SK-N-SH (cell line): Measurements from ENCODE around the gene CLCC1. TPM values are rescaled to one million over a fixed set of nuclear protein-coding genes. Genes with fewer than 3 reads are reported as not detected.

Source experiments
- CTCF ChIA-PET: fragments of 300-600, 350-600 bp; formaldehyde crosslinking; extraction: SDS; loops from one replicate; lab custom pipeline; 2021; lab: Yijun Ruan, JAX
- POLR2A ChIA-PET: fragments of 350-600 bp; sonication (Branson Sonifier 250); formaldehyde crosslinking; extraction: SDS; loops from one replicate; lab custom pipeline; 2020; ENCODE audit warnings: antibody characterized with exemption, inconsistent platforms; lab: Yijun Ruan, JAX
- DNase-seq: peaks from one replicate; pipeline ENCODE4 v3.0.0; 2012
- H2AFZ ChIP-seq: fragments of 200-600 bp; sonication (generic); 2 replicates; pipeline ENCODE4 v1.8.1; 2016; ENCODE audit warnings: antibody characterized with exemption, mild to moderate bottlenecking, low read depth
- H3F3A ChIP-seq: fragments of 200-600 bp; sonication (generic); replicated peaks from 2 replicates; pipeline ENCODE3; 2016; ENCODE audit warnings: antibody characterized with exemption, mild to moderate bottlenecking; ENCODE audit not compliant: insufficient read depth
- H3K27ac ChIP-seq, 2 experiments: fragments of 200-500 bp in 1 of 2; fragments of 200-600 bp in 1 of 2; sonication (Bioruptor generic) in 1 of 2; sonication (generic), shearing (Covaris generic) in 1 of 2; 2 replicates each; pipeline versions ENCODE4 v1.5.1 to v1.6.1; 2014 to 2016; ENCODE audit warnings: low read depth in 2 of 2, inconsistent platforms in 1 of 2, low read length in 1 of 2, mild to moderate bottlenecking in 1 of 2, mixed read lengths in 1 of 2
- H3K27me3 ChIP-seq: fragments of 200-600 bp; sonication (generic), shearing (Covaris generic); 2 replicates; pipeline ENCODE4 v1.6.1; 2016; ENCODE audit warnings: mixed run types; ENCODE audit not compliant: insufficient read depth
- H3K36me3 ChIP-seq, 2 experiments: fragments of 200-500 bp in 1 of 2; fragments of 200-600 bp in 1 of 2; sonication (Bioruptor generic) in 1 of 2; sonication (generic) in 1 of 2; replicated peaks in 1 of 2; 2 replicates each; pipeline versions ENCODE3 to v1.5.1; 2014 to 2016; ENCODE audit warnings: low read length in 1 of 2, mild to moderate bottlenecking in 1 of 2; ENCODE audit not compliant: insufficient read depth in 2 of 2, control insufficient read depth in 1 of 2
- H3K4me1 ChIP-seq, 2 experiments: fragments of 200-500 bp in 1 of 2; fragments of 200-600 bp in 1 of 2; sonication (Bioruptor generic) in 1 of 2; sonication (generic), shearing (Covaris generic) in 1 of 2; 2 replicates each; pipeline versions ENCODE4 v1.5.1 to v1.6.1; 2014 to 2016; ENCODE audit warnings: low read depth in 1 of 2, low read length in 1 of 2, mixed run types in 1 of 2; ENCODE audit not compliant: insufficient read depth in 2 of 2, control insufficient read depth in 1 of 2
- H3K4me2 ChIP-seq: fragments of 200-600 bp; sonication (generic), shearing (Covaris generic); 2 replicates; pipeline ENCODE4 v1.6.1; 2017; ENCODE audit warnings: mixed run types
- H3K4me3 ChIP-seq, 2 experiments: fragments of 200-500 bp in 1 of 2; fragments of 200-600 bp in 1 of 2; sonication (Bioruptor generic) in 1 of 2; sonication (generic), shearing (Covaris generic) in 1 of 2; 2 replicates each; pipeline versions ENCODE4 v1.5.1 to v1.8.1; 2014 to 2016; ENCODE audit warnings: low read depth in 2 of 2, inconsistent platforms in 1 of 2, low read length in 1 of 2, mild to moderate bottlenecking in 1 of 2, mixed read lengths in 1 of 2, moderate library complexity in 1 of 2
- H3K79me2 ChIP-seq: fragments of 200-600 bp; sonication (generic); 2 replicates; pipeline ENCODE4 v1.8.1; 2017; ENCODE audit warnings: mild to moderate bottlenecking; ENCODE audit not compliant: insufficient read depth
- H3K9ac ChIP-seq: fragments of 200-600 bp; sonication (generic); 2 replicates; pipeline ENCODE4 v1.6.1; 2017; ENCODE audit warnings: mixed run types
- H3K9me2 ChIP-seq: fragments of 200-600 bp; sonication (generic); 2 replicates; pipeline ENCODE4 v1.6.1; 2017; ENCODE audit warnings: mixed run types
- H3K9me3 ChIP-seq: fragments of 200-600 bp; sonication (generic); 2 replicates; pipeline ENCODE4 v1.6.1; 2017; ENCODE audit warnings: mixed run types, mild to moderate bottlenecking, moderate library complexity
- H4K20me1 ChIP-seq: fragments of 200-600 bp; sonication (generic); 2 replicates; pipeline ENCODE4 v1.6.1; 2017; ENCODE audit warnings: mild to moderate bottlenecking, mixed run types; ENCODE audit not compliant: insufficient read depth
- CHD2 ChIP-seq: fragments of 150-350 bp; IDR thresholded peaks from 2 replicates; pipeline ENCODE4 v1.6.1; 2018; ENCODE audit warnings: low read length; ENCODE audit not compliant: partially characterized antibody
- ELF1 ChIP-seq: IDR thresholded peaks from 2 replicates; pipeline ENCODE4 v1.4.0; 2012
- EP300 ChIP-seq, 2 experiments: IDR thresholded peaks; 2 replicates each; pipeline versions ENCODE4 v1.4.0 to v1.6.1; 2012; ENCODE audit warnings: borderline replicate concordance in 1 of 2, low read depth in 1 of 2, low read length in 1 of 2
- FOXJ3 ChIP-seq: sonication (generic); formaldehyde crosslinking; IDR thresholded peaks from 2 replicates; pipeline ENCODE4 v1.5.1; 2020; ENCODE audit warnings: mild to moderate bottlenecking, missing genetic modification reagents
- FOXM1 ChIP-seq: IDR thresholded peaks from 2 replicates; pipeline ENCODE4 v1.4.0; 2012; ENCODE audit warnings: low read depth, mild to moderate bottlenecking
- GABPA ChIP-seq: IDR thresholded peaks from 2 replicates; pipeline ENCODE4 v1.4.0; 2012; ENCODE audit warnings: low read depth, mild to moderate bottlenecking
- GATA2 ChIP-seq: sonication (generic); formaldehyde crosslinking; IDR thresholded peaks from 2 replicates; pipeline ENCODE4 v1.5.0; 2020; ENCODE audit warnings: mild to moderate bottlenecking, missing genetic modification reagents
- JUND ChIP-seq: IDR thresholded peaks from 2 replicates; pipeline ENCODE4 v1.4.0; 2012
- MXI1 ChIP-seq: IDR thresholded peaks from 2 replicates; pipeline ENCODE4 v1.6.1; 2012; ENCODE audit warnings: mild to moderate bottlenecking, low read depth, low read length, improper control_type of control experiment
- NFIC ChIP-seq: IDR thresholded peaks from 2 replicates; pipeline ENCODE4 v1.4.0; 2012; ENCODE audit warnings: borderline replicate concordance
- RCOR1 ChIP-seq: fragments of 150-350 bp; IDR thresholded peaks from 2 replicates; pipeline ENCODE4 v1.6.1; 2017; ENCODE audit warnings: antibody characterized with exemption, low read length
- RFX5 ChIP-seq: IDR thresholded peaks from 2 replicates; pipeline ENCODE4 v1.6.1; 2012; ENCODE audit warnings: mild to moderate bottlenecking, improper control_type of control experiment, low read length
- SIN3A ChIP-seq: IDR thresholded peaks from 2 replicates; pipeline ENCODE4 v1.6.1; 2012; ENCODE audit warnings: low read depth, mild to moderate bottlenecking, low read length, moderate library complexity, borderline replicate concordance
- TEAD4 ChIP-seq: IDR thresholded peaks from 2 replicates; pipeline ENCODE4 v1.4.0; 2012; ENCODE audit warnings: mild to moderate bottlenecking, borderline replicate concordance; ENCODE audit not compliant: insufficient read depth
- YY1 ChIP-seq: IDR thresholded peaks from 2 replicates; pipeline ENCODE4 v1.4.0; 2012; ENCODE audit warnings: low read depth, mild to moderate bottlenecking
- WGBS: methylation state at CpG from one replicate; pipeline ENCODE4 v1.1.6; 2017; ENCODE audit warnings: low lambda C conversion rate; 5-methylcytosine and 5-hydroxymethylcytosine counted together
- polyA plus RNA-seq, 3 experiments: library from polyadenylated mRNA; depleted of rRNA; stranded (reverse); fragments of >200 nt; gene quantifications; 2 replicates each; pipeline ENCODE4 v1.2.3, GENCODE V29; 2012
- TF ChIP-seq, protein P1 (sequence below): IDR thresholded peaks from 2 replicates; pipeline ENCODE4 v1.4.0; 2012; ENCODE audit warnings: low read depth
- TF ChIP-seq, protein P2 (sequence below): IDR thresholded peaks from 2 replicates; pipeline ENCODE4; 2012
- TF ChIP-seq, protein P3 (sequence below): IDR thresholded peaks from 2 replicates; pipeline ENCODE4 v1.6.1; 2012; ENCODE audit warnings: mild to moderate bottlenecking, low read depth, low read length, moderate library complexity
- TF ChIP-seq, protein P4 (sequence below): fragments of 150-350 bp; IDR thresholded peaks from 2 replicates; pipeline ENCODE4 v1.6.1; 2016; ENCODE audit warnings: mild to moderate bottlenecking, low read depth, low read length

The CLCC1 gene
- polyA plus RNA-seq, 1 of the 3 experiments (the other 2 are of a cell fraction): 20.0 TPM

DNA sequence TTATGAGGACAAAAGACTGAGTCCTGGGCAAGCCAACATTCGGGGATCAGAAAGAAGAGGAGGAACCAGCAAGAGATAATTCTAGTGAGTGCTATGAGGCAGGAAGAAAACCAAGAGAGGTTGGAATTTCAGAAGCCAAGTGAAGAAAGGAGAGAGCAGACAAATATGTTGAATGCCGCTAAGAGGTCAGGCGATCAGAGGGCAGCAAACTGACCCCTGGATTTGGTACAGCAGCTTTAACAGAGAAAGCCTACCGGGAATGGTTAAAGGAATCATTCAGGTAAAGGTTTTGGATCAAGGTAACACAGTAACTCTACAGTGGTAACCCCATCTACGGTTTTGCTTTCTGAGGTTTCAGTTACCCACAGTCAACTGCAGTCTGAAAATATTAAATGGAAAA lies 5.4 kb downstream of the CLCC1 start:
- CTCF ChIA-PET: no interaction called here
- 99% methylated on average over 5 of the region's 5 CpGs for WGBS
- no peak overlapping the region for H2AFZ ChIP-seq
- 0 out of 2 replicates have a peak, but pooled peaks cover 5% of the 10 kb centered on the region for H4K20me1 ChIP-seq
- H3K9me3 ChIP-seq: no peaks in the 10 kb centered on the region
- H3K36me3 ChIP-seq: peaks cover 0 to 8% of the 10 kb centered on the region in 2 experiments
- POLR2A ChIA-PET: no interaction called here
- H3K4me2 ChIP-seq: no peak overlapping the region
- peaks cover 100% of the 10 kb centered on the region for H3K79me2 ChIP-seq
- H3K4me3 ChIP-seq: no peak overlapping the region
- no peaks in the 10 kb centered on the region for H3K27me3 ChIP-seq
- H3K27ac ChIP-seq: no peak overlapping the region
- peaks cover 4 to 6% of the 10 kb centered on the region in 2 experiments; a peak in 3 of 4 replicates for H3K4me1 ChIP-seq
- no peaks in the 10 kb centered on the region for H3K9me2 ChIP-seq
- TF ChIP-seq, protein P1, sequence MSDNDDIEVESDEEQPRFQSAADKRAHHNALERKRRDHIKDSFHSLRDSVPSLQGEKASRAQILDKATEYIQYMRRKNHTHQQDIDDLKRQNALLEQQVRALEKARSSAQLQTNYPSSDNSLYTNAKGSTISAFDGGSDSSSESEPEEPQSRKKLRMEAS: no peak
- TF ChIP-seq FOXM1 (no peak), MXI1 (no peak), CHD2 (no peak), FOXJ3 (CRISPR knock-in tag) (no peak), TEAD4 (no peak), SIN3A (no peak), GABPA (no peak), EP300 (IDR thresholded peaks at IDR 0.05; ENCODE audit: borderline replicate concordance in 1 of 2, low read depth in 1 of 2, low read length in 1 of 2) (no peak), YY1 (no peak), RFX5 (no peak), GATA2 (CRISPR knock-in tag) (no peak), NFIC (no peak), ELF1 (no peak), RCOR1 (no peak), JUND (no peak)
- TF ChIP-seq, protein P2, sequence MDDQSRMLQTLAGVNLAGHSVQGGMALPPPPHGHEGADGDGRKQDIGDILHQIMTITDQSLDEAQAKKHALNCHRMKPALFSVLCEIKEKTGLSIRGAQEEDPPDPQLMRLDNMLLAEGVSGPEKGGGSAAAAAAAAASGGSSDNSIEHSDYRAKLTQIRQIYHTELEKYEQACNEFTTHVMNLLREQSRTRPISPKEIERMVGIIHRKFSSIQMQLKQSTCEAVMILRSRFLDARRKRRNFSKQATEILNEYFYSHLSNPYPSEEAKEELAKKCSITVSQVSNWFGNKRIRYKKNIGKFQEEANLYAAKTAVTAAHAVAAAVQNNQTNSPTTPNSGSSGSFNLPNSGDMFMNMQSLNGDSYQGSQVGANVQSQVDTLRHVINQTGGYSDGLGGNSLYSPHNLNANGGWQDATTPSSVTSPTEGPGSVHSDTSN: no peak
- TF ChIP-seq, protein P3, sequence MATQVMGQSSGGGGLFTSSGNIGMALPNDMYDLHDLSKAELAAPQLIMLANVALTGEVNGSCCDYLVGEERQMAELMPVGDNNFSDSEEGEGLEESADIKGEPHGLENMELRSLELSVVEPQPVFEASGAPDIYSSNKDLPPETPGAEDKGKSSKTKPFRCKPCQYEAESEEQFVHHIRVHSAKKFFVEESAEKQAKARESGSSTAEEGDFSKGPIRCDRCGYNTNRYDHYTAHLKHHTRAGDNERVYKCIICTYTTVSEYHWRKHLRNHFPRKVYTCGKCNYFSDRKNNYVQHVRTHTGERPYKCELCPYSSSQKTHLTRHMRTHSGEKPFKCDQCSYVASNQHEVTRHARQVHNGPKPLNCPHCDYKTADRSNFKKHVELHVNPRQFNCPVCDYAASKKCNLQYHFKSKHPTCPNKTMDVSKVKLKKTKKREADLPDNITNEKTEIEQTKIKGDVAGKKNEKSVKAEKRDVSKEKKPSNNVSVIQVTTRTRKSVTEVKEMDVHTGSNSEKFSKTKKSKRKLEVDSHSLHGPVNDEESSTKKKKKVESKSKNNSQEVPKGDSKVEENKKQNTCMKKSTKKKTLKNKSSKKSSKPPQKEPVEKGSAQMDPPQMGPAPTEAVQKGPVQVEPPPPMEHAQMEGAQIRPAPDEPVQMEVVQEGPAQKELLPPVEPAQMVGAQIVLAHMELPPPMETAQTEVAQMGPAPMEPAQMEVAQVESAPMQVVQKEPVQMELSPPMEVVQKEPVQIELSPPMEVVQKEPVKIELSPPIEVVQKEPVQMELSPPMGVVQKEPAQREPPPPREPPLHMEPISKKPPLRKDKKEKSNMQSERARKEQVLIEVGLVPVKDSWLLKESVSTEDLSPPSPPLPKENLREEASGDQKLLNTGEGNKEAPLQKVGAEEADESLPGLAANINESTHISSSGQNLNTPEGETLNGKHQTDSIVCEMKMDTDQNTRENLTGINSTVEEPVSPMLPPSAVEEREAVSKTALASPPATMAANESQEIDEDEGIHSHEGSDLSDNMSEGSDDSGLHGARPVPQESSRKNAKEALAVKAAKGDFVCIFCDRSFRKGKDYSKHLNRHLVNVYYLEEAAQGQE: no peak
- TF ChIP-seq, protein P4, sequence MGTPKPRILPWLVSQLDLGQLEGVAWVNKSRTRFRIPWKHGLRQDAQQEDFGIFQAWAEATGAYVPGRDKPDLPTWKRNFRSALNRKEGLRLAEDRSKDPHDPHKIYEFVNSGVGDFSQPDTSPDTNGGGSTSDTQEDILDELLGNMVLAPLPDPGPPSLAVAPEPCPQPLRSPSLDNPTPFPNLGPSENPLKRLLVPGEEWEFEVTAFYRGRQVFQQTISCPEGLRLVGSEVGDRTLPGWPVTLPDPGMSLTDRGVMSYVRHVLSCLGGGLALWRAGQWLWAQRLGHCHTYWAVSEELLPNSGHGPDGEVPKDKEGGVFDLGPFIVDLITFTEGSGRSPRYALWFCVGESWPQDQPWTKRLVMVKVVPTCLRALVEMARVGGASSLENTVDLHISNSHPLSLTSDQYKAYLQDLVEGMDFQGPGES: no peak
- no peak overlapping the region for H3K9ac ChIP-seq
- DNase-seq: no peak
- no peaks in the 10 kb centered on the region for H3F3A ChIP-seq
